Mesodermal cell (in vitro differentiated cells): ENCODE measurements around the gene PPIL1.
"Not testable (repeated sequence)": the region's sequence is repeated elsewhere in the genome, so short reads cannot be mapped to it uniquely, and the experiment has no call there.

ENCODE experiments used
- H3K27ac ChIP-seq: 2 replicates; pipeline ENCODE4 v1.7.0; 2013; ENCODE audit warnings: mild to moderate bottlenecking, low read depth, low read length, moderate library complexity; ENCODE audit not compliant: severe bottlenecking
- H3K36me3 ChIP-seq: 2 replicates; pipeline ENCODE4 v1.7.1; 2013; ENCODE audit warnings: mild to moderate bottlenecking, low read length, moderate library complexity; ENCODE audit not compliant: control insufficient read depth, insufficient read depth
- H3K4me1 ChIP-seq: one replicate; pipeline ENCODE4 v1.7.1; 2013; ENCODE audit warnings: mild to moderate bottlenecking, low read length; ENCODE audit not compliant: insufficient read depth, control insufficient read depth, poor library complexity, severe bottlenecking
- H3K4me3 ChIP-seq: 2 replicates; pipeline ENCODE4 v1.7.0; 2013; ENCODE audit warnings: low read length, control low read depth, mild to moderate bottlenecking; ENCODE audit not compliant: insufficient read depth, poor library complexity, severe bottlenecking; ENCODE audit errors: extremely low read depth
- H3K9me3 ChIP-seq: 2 replicates; pipeline ENCODE4 v1.7.1; 2013; ENCODE audit warnings: mild to moderate bottlenecking, low read length, moderate library complexity; ENCODE audit not compliant: control insufficient read depth
- WGBS, 2 experiments: methylation state at CpG; one replicate each; pipeline ENCODE4 v1.1.5; 2013; ENCODE audit warnings: missing lambda C conversion rate in 2 of 2; ENCODE audit not compliant: insufficient coverage in 2 of 2; 5-methylcytosine and 5-hydroxymethylcytosine counted together

PPIL1 gene

DNA sequence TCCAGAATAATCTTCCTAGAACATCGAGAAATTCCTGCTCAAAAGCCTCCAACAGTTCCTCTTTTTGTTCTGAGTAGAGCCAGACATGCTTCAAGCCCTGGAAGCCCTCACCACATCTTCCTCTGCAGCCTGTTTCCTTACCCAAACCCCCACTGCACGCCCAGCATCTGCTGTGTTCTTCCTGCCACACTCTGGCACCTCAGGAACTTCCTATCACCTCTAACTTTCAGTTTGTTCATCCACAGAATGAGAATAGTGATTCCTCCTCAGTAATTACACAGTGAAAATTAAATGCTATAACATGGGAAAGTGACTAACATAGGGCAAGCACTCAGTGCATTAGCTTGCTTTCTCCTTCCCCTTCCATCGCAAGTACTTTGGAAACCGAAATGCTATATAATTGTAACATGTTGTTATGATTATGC, 37.4 kb upstream of the PPIL1 start:
- 79 to 85% methylated on average over 2 of the region's 4 CpGs for WGBS, 2 experiments
- H3K27ac ChIP-seq = no peak overlapping the region
- no peak overlapping the region for H3K4me3 ChIP-seq

DNA sequence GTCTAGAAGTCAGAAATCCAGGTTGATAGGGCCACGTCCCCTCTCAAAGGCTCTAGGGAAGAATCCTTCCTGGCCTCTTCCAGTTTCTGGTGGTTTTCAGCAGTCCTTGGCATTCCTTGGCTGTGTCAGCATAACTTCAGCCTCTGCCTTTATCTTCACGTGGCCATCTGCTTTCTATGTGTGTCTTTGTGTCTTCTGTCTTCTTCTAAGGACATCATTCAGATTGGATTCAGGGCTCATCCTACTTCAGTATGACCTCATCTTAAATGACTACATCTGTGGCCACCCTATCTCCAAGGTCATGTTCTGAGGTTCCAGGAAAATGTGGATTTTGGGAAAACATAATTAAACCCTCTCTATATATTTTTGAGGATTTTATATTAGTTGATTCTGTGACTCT, 34.1 kb upstream of the PPIL1 start:
- H3K36me3 ChIP-seq = peaks cover 24% of the 10 kb centered on the region
- no peaks in the 10 kb centered on the region for H3K9me3 ChIP-seq
- no peak overlapping the region for H3K27ac ChIP-seq

More for the DNA sequence above, 37.4 kb upstream of the PPIL1 start:
- Histone ChIP-seq H3K36me3 (peaks cover 24% of the 10 kb centered on the region), H3K4me1 (peaks cover 24% of the 10 kb centered on the region), H3K9me3 (no peaks in the 10 kb centered on the region)

DNA sequence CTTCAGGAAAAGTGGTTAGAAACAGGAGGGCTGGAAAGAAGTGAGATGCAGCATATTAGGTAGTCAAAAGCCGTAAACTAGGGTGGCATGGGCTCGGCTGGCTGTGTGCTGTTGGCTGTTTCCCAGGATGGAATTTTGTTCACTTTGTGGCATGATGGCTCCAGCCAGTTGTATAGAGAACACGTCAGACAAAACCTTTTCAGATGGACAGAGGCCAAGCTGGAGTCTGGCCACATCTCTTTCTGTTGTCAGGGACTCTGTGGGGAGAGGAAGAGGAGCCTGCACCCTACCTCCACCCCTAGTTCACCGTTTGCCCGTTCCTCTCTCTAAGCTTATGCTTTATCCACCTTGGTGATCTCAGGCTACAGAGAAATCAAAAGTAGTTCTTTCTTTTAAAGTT, 33.2 kb upstream of the PPIL1 start:
- no peak overlapping the region for H3K27ac ChIP-seq
- H3K36me3 ChIP-seq = peaks cover 25% of the 10 kb centered on the region
- WGBS, 2 experiments = 83 to 97% methylated on average over 3 of the region's 5 CpGs
- peaks cover 29% of the 10 kb centered on the region for H3K4me1 ChIP-seq
- no peaks in the 10 kb centered on the region for H3K9me3 ChIP-seq
- H3K4me3 ChIP-seq = no peak overlapping the region

More for the DNA sequence above, 34.1 kb upstream of the PPIL1 start:
- WGBS, 2 experiments = 72 to 83% methylated on average over 2 of the region's 2 CpGs
- Histone ChIP-seq H3K4me1 (peaks cover 37% of the 10 kb centered on the region), H3K4me3 (no peak overlapping the region)

GRCh38 chr6:36906539-36907325, 32.1 kb upstream of the PPIL1 start:
- Histone ChIP-seq H3K9me3 (no peaks in the 10 kb centered on the region), H3K36me3 (peaks cover 32% of the 10 kb centered on the region), H3K4me3 (no peak overlapping the region), H3K27ac (no peak overlapping the region), H3K4me1 (peaks cover 18% of the 10 kb centered on the region)
- WGBS, 2 experiments = 50% methylated on average over 2 of the region's 2 CpGs

GRCh38 chr6:36904851-36905393, 30.3 kb upstream of the PPIL1 start:
- no peak overlapping the region for H3K27ac ChIP-seq
- H3K9me3 ChIP-seq = no peaks in the 10 kb centered on the region
- WGBS, 2 experiments = 93 to 97% methylated on average over 3 to 4 of the region's 5 CpGs

DNA sequence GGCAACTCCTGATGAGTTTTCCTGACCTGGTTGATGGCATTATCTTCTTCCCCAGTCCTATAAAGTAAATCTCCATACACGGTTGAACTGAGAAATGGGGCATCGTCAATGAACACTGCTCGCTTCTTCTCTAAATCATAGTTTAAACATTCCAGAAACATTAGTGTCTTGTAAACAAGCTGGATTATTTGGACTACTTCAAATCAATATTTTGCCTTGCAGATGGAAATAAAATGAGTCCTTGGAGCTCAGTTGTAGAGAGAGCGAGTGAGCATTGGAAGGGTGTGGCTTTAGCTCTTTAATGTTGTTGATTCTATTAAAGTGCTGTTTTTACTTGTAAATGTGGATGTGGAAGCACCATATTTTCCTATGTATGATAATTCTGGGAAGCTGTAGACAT, 29.5 kb upstream of the PPIL1 start:
- H3K9me3 ChIP-seq = no peaks in the 10 kb centered on the region

More at GRCh38 chr6:36904851-36905393, 30.3 kb upstream of the PPIL1 start:
- Histone ChIP-seq H3K4me3 (no peak overlapping the region), H3K4me1 (peaks cover 17% of the 10 kb centered on the region), H3K36me3 (peaks cover 37% of the 10 kb centered on the region)

DNA sequence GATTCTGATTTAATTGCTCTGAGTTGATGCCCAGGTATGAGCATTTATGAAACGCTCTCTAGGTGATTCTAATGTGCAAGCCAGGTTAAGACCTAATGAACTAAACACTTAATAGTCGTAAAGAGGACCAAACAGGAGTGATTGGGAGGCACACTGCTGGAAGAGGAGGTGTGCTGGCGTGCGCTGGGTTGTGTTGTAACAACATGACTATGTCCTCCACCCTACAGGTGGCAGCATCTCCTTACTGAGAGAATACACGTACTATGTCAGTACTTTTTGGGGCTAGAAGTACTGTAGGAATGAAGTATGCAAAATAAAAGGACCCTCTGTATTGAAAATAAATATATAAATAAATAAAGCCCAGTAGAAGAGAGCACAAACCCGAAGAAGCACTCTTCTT, 23.0 kb upstream of the PPIL1 start:
- 84 to 92% methylated on average over 2 to 4 of the region's 6 CpGs for WGBS, 2 experiments
- no peaks in the 10 kb centered on the region for H3K4me1 ChIP-seq
- H3K36me3 ChIP-seq = peaks cover 31% of the 10 kb centered on the region
- H3K4me3 ChIP-seq = no peak overlapping the region
- no peak overlapping the region for H3K27ac ChIP-seq
- H3K9me3 ChIP-seq = no peaks in the 10 kb centered on the region

More for the DNA sequence above, 29.5 kb upstream of the PPIL1 start:
- Histone ChIP-seq H3K4me1 (peaks cover 17% of the 10 kb centered on the region), H3K36me3 (peaks cover 43% of the 10 kb centered on the region), H3K4me3 (no peak overlapping the region), H3K27ac (no peak overlapping the region)
- WGBS, 2 experiments = 97 to 100% methylated on average over 3 to 4 of the region's 4 CpGs

DNA sequence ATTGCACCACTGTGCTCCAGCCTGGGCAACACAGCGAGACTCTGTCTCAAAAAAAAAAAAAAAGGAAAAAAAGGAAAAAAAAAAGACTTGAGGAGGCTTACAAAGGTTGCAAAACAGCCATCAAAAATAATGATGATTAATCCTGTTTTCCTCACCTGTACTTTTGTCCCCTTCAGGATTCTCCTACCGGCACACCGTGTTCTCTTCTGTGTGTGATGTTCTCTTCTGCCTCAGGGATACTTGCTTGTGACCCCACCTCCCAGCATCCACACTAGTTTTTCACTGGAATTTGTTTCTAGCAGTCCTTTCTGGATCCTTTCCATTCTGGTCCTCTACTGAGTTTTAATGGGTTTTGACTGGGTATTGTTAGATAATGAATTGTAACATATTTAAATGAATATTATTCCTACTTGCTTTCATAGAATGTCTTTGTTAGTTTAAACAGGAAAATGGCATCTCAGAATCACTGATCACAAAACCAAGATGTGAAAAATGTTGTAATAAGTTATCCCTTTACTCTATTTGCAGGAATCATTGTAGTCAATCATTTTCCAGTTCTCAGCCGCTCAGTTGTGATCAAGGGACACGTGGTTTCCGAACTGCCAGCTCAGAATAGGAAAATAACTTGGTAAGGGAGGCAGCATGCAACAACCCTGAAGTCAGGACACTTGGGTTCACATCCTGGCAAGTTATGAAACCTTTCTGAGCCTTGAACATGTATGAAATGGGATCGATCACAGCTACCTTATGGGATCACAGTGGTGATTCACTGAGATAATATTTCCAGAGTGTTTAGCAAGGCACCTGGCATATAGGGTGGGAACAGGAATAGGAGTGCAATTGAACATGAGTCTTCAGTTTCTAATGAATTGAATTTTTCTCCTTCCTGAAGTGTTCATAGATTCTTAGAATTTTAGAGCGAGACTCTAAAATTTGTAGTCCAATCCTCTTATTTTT, 19.7 kb upstream of the PPIL1 start:
- no peaks in the 10 kb centered on the region for H3K9me3 ChIP-seq
- no peak overlapping the region for H3K27ac ChIP-seq
- 92 to 96% methylated on average over 5 to 7 of the region's 8 CpGs for WGBS, 2 experiments
- no peak overlapping the region for H3K4me3 ChIP-seq
- no peaks in the 10 kb centered on the region for H3K4me1 ChIP-seq
- H3K36me3 ChIP-seq = peaks cover 16% of the 10 kb centered on the region

DNA sequence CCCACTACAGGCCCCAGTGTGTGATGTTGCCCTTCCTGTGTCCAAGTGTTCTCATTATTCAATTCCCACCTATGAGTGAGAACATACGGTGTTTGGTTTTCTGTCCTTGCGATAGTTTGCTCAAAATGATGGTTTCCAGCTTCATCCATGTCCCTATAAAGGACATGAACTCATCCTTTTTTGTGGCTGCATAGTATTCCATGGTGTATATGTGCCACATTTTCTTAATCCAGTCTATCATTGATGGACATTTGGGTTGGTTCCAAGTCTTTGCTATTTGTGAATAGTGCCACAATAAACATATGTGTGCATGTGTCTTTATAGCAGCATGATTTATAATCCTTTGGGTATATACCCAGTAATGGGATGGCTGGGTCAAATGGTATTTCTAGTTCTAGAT, 16.6 kb upstream of the PPIL1 start:
- WGBS, 2 experiments = no CpG with 5 or more reads among the region's 2 CpGs
- not testable (repeated sequence) for H3K27ac ChIP-seq, H3K9me3 ChIP-seq, H3K4me3 ChIP-seq, H3K4me1 ChIP-seq
- H3K36me3 ChIP-seq = peaks cover 13% of the 10 kb centered on the region

DNA sequence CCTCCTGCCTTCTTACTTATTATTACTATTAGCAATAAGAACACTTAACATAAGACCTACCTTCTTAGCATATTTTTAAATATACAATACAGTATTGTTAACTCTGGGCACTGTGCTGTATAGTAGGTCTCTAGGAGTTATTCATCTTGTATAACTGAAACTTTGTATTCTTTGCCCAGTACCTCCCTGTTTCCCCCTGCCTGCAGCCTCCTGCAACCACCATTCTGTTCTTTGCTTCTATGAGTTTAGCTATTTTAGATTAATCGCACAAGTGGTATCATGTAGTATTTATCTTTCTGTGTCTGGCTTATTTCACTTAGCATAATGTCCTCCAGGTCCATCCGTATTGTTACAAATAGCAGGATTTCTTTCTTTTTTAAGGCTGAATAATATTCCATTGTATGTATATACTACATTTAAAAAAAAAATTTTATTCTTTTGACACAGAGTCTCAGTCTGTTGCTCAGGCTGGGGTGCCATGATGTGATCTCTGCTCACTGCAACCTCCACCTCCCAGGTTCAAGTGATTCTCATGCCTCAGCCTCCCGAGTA, 15.6 kb upstream of the PPIL1 start:
- no CpG with 5 or more reads among the region's 3 CpGs for WGBS, 2 experiments
- Histone ChIP-seq H3K27ac (no peak overlapping the region), H3K9me3 (no peaks in the 10 kb centered on the region), H3K36me3 (peaks cover 12% of the 10 kb centered on the region), H3K4me1 (peaks cover 5% of the 10 kb centered on the region), H3K4me3 (no peak overlapping the region)
